ENCODE results near the gene DNAJB11. TPM values are rescaled to one million over a fixed set of nuclear protein-coding genes. Genes with fewer than 3 reads are reported as not detected.
"Not testable (repeated sequence)": the region's sequence is repeated elsewhere in the genome, so short reads cannot be mapped to it uniquely, and the experiment has no call there.

The DNAJB11 gene
- polyA plus RNA-seq: 10 to 100 TPM; 23.6 to 44.9 (median 40.7) TPM

GRCh38 chr3:186570096-186570940 is at the start of gene DNAJB11:
Gene DNAJB11, plus strand, starts transcription at chr3:186570720. Its CDS starts 178 bp downstream, at chr3:186570898.
- 0 to 1% (median 0%) methylated on average over 58 to 59 of the region's 59 CpGs for WGBS, 3 donors

DNA sequence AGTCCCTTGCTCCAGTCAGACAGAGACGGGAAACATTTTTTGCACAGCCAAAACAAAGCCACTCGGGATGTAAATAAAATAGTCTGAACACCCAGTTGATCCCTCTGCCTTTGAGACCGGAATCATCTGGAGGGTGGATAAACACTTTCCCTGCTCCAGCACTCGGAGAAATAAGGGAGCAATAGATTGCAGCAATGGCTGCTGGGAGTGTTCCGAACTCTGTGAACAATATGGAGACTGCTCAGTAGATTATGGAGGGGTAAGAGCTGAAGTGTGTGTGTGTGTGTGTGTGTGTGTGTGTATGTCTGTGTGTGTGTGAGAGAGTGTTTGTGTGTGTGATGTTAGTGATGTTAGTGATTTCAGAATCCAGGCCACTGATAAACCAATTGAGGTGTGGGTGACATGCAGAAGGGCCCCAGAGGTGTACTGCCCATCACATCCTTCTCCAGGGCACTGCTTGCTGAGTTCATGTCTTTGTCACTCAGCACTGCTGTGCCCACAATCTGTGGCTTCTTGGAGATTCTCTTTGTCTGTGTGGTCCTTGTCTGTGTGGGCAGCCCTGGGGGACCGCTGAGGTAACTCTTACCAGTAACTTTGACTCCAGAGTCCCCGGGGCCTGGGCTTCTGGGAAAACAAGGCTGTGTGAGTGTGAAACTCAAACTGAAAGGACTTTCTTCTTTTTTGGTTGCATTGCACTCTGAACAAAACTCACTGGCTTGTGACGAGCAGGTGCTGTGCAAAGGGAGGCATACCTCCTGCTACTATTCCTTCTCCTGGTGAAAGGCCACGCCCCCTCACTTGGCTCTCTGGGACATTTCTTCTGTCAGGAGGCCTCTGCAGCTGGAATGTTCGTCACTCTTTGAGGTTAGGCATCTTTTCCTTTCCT is 49.3 kb upstream of the DNAJB11 start:
- WGBS, 3 donors: 63 to 73% (median 73%) methylated on average over 10 of the region's 10 CpGs
- no peak overlapping the region for H3K27ac ChIP-seq (ENCODE audit: low read depth, low read length)

More at GRCh38 chr3:186570096-186570940, at the start of gene DNAJB11:
- peak within 1 kb of the TSS; percentile 30 for H3K27ac ChIP-seq (ENCODE audit: low read depth, low read length)

DNA sequence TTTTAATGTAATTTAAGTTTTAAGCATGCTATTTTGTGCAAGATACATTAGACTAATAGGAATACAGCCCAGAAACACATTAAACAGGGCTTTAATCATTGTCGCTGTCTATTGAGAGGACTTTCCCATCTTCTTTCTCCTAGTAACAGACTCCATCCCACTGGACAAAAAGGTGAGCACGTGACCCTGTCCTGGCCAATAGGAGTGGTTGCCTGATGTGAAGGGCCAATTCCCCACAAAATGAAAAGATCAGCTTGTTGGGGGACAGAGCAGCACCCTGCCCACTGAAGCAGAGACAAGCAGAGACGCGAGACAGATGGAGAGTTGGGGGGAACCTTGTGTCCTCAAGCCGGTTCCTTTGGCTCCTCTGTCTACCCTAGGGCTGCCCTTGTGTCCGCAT is 47.5 kb upstream of the DNAJB11 start:
- H3K27ac ChIP-seq (ENCODE audit: low read depth, low read length): no peak overlapping the region
- 92 to 97% (median 94%) methylated on average over 6 of the region's 6 CpGs for WGBS, 3 donors

GRCh38 chr3:186523434-186523833 is 47.1 kb upstream of the DNAJB11 start:
- no peak overlapping the region for H3K27ac ChIP-seq (ENCODE audit: low read depth, low read length)
- WGBS, 3 donors: 9 to 49% (median 32%) methylated on average over 2 of the region's 2 CpGs

DNA sequence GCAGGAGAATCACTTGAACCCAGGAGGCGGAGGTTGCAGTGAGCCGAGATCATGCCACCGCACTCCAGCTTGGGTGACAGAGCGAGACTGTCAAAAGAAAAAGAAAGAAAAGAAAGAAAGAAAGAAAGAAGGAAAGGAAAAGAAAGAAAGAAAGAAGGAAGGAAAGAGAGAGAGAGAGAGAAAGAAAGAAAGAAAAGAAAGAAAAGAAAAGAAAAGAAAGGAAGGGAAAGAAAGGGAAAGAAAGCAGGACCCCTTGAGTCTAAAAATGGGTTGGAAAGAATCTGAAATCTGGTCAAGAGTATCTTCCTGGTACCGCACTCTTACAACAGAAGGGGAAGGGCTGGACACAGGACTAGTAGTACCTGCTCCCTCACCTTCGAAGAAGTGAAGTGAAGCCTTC is 45.9 kb upstream of the DNAJB11 start:
- H3K27ac ChIP-seq (ENCODE audit: low read depth, low read length): no peak overlapping the region
- 91 to 92% (median 91%) methylated on average over 6 of the region's 6 CpGs for WGBS, 3 donors

GRCh38 chr3:186525369-186526255 is 44.9 kb upstream of the DNAJB11 start:
- 67 to 71% (median 69%) methylated on average over 9 of the region's 9 CpGs for WGBS, 3 donors

DNA sequence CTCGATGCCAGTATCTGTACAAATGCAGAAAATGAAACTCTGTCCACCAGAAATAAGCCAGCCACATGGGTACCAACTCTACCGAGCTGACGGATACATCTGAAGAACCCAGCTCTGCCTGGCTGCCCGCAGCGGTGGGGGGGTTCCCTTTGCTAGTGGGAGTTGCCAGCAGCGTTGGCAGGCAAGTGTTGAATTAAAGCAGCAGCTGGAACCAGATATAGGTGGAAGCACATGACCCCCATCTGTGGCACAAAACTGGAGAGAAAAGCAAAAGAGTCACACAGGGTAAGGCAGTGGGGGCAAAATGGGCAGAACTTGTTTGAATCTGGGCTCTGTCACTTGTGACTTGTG is 44.3 kb upstream of the DNAJB11 start:
- 46 to 75% (median 66%) methylated on average over 6 of the region's 6 CpGs for WGBS, 3 donors

More at GRCh38 chr3:186525369-186526255, 44.9 kb upstream of the DNAJB11 start:
- H3K27ac ChIP-seq (ENCODE audit: low read depth, low read length): no peak overlapping the region

DNA sequence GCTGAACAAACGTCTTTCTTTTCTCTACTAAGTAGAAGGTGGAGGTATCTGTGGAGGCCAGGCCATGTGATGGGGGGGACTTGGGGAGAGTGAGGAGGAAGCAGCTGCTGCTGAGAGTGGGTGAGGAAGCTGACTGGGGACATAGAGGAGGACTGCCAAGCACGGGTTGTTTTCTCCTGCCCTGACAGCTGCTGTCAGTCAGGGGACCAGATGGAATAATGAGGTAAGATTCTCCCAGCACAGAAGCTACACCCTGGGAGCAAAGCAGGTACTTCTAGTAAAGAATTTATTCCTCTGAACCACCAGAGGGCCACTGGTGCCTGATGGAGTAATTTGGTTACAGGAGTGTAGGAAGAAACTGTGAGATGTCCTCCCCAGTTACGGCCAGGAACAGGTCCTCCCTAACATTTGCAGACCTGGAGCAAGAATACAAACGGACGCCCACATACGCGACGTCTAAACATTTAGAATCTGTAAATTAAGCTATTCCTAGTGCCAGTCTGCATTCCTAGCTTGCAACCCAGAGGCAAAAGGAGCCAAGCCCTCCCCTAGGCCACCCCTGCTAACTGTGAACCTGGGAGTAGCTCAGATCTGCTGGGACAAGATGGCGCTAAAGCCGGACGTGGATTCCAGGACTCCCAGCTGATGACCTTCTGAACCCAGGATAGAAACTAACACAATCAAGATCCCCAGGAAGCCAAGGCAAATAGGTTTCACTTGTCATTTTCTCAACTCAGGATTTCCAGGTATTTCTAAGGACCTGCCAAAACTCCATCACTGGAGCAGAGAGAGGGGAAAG is 41.1 kb upstream of the DNAJB11 start:
- 64 to 79% (median 75%) methylated on average over 11 of the region's 11 CpGs for WGBS, 3 donors
- H3K27ac ChIP-seq (ENCODE audit: low read depth, low read length): no peak overlapping the region

More for the DNA sequence above, 44.3 kb upstream of the DNAJB11 start:
- no peak overlapping the region for H3K27ac ChIP-seq (ENCODE audit: low read depth, low read length)

DNA sequence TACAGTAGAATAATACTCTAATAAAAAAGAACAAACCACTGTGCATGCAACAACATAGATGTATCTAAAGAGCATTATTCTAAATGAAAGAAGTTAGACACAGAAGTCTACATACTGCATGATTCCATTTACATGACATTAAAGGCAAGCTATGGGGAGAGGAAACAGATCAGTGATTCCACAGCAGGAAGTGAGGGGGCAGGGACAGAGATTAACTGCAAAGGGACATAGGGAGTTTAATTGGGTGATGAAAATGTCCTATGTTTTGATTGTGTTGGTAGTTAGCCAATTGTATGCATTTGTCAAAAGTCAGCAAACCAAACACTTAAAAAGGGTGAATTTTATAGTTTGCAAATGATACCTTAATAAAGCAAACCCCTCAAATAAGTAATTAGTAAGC is 40.1 kb upstream of the DNAJB11 start:
- H3K27ac ChIP-seq (ENCODE audit: low read depth, low read length): no peak overlapping the region

- WGBS, 3 donors: 92 to 98% (median 95%) methylated on average over 3 of the region's 3 CpGs
- not testable (repeated sequence) for H3K27ac ChIP-seq (ENCODE audit: low read depth, low read length)
These were observed 38.8 kb upstream of the DNAJB11 start for GRCh38 chr3:186531694-186532093.

DNA sequence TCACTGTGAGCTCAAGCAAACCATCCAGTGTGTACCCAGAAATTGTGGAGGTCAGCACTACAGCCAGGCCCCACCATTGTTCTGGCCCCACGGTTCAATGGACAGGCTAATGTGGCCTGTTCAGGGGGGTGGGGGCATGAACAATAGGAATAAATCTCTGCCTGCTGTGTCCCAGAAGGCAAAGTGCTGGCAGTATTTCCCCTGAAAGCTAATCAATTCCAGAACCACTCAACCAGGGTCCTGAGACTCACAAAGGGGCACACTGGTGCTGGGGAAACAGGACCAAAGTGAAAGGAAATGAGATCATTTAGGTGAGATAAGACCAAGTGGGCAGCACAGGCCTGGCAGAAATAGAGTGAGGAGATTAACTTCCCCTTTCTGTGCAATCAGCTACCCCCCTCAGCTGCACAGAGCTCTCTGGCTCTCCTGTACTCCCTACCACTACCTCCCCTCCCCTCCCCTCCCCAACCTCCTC is 37.9 kb upstream of the DNAJB11 start:
- 25 to 59% (median 41%) methylated on average over 1 of the region's 1 CpG for WGBS, 3 donors
- no peak overlapping the region for H3K27ac ChIP-seq (ENCODE audit: low read depth, low read length)

- WGBS, 3 donors: 66 to 80% (median 74%) methylated on average over 6 of the region's 6 CpGs
- H3K27ac ChIP-seq (ENCODE audit: low read depth, low read length): no peak overlapping the region
These were observed 36.3 kb upstream of the DNAJB11 start for GRCh38 chr3:186534113-186534669.

GRCh38 chr3:186536883-186537844 is 33.4 kb upstream of the DNAJB11 start:
- no peak overlapping the region for H3K27ac ChIP-seq (ENCODE audit: low read depth, low read length)

GRCh38 chr3:186538779-186539178 is 31.7 kb upstream of the DNAJB11 start:
- no peak overlapping the region for H3K27ac ChIP-seq (ENCODE audit: low read depth, low read length)
- 90 to 96% (median 92%) methylated on average over 3 of the region's 3 CpGs for WGBS, 3 donors

GRCh38 chr3:186540221-186540834 is 30.2 kb upstream of the DNAJB11 start:
- H3K27ac ChIP-seq (ENCODE audit: low read depth, low read length): no peak overlapping the region
- WGBS, 3 donors: 8 to 10% (median 10%) methylated on average over 8 of the region's 8 CpGs

DNA sequence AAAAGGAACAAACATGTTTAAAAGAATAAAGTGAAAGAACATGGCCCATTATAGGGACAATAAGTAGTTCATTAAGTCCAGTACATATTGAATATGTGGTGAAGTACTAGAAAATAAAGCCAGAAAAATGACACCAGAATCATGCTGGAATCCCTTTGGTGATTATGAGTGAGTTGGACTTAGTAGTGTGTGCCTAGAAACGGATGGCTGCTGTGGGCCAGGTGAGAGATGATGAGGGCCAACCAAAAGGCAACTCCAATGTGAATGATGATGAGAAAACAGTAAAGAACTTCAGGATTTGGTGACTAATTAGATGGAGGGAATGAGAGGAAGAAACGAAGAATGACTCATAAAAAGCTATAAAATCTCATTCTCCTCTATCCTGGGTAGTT is 29.7 kb upstream of the DNAJB11 start:
- 30 to 47% (median 36%) methylated on average over 2 of the region's 2 CpGs for WGBS, 3 donors
- H3K27ac ChIP-seq (ENCODE audit: low read depth, low read length): no peak overlapping the region

All from adipose tissue (tissue), 3 donors.